ENCODE measurements around the gene RASAL1. TPM values are rescaled to one million over a fixed set of nuclear protein-coding genes. Genes with fewer than 3 reads are reported as not detected.

The RASAL1 gene
- total RNA-seq, 1 donor from 2014 or later = 53.1 TPM

DNA sequence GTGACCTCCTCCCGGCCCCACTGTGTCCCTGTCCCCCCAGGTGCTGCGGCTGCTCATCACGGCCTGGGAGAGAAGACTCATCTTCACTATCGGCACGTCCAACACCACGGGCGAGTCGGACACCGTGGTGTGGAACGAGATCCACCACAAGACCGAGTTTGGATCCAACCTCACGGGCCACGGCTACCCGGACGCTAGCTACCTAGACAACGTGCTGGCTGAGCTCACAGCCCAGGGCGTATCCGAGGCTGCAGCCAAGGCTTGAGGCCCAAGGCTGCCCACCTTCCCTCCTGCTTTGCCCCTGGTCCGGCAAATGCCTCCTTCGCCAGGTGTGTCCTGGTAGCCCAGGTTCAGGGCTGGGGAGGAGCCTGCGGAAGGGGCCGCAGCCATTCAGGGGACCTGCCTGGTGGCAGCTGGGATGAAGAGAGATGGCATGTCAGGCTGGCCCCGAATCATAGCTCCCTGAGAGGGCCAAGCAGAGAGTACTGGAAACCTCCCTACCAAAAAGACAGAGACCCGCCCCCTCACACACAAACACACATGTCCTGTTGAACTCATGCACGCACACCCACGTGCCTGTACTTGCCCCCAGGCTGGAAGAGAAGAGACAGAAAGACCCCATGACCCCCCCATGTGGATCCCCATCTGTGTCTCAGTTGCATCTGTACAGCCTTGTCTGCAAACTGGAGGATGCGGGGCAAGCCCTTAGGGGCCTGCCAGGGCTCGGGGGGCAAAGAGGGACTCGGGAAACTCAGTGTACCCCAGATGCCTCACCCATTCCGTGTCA lies 38.7 kb downstream of the RASAL1 start:
- no peak for ATAC-seq

DNA sequence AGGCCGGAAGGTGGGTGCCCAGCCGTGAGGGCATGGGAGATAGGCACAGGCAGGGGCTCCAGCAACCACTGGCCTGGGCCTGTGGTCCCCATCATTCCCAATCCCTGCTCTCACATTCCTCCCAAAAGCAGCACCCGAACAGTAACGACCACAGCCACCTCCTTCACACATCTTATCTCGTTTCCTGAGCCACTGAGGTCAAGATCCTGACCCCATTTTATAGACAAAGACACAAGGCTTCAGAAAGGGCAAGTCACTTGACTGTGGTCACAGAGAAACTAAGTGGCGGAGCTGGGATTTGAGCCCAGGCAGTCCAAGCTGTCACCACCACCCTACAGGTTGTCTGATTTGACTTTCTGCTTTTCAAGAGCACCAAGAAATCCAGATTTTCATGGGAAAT lies 40.2 kb downstream of the RASAL1 start:
- no peak for ATAC-seq

DNA sequence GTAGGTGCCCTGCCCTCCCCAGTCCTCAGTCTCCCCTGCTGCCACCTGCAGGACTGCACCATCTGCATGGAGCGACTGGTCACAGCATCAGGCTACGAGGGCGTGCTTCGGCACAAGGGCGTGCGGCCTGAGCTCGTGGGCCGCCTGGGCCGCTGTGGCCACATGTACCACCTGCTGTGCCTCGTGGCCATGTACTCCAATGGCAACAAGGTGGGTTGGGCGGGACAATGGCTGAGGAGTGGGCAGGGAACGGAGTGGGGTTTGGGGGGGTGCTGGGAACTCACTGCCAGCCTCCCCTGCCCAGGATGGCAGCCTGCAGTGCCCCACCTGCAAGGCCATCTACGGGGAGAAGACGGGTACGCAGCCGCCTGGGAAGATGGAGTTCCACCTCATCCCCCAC lies 40.8 kb downstream of the RASAL1 start:
- ATAC-seq = no peak

DNA sequence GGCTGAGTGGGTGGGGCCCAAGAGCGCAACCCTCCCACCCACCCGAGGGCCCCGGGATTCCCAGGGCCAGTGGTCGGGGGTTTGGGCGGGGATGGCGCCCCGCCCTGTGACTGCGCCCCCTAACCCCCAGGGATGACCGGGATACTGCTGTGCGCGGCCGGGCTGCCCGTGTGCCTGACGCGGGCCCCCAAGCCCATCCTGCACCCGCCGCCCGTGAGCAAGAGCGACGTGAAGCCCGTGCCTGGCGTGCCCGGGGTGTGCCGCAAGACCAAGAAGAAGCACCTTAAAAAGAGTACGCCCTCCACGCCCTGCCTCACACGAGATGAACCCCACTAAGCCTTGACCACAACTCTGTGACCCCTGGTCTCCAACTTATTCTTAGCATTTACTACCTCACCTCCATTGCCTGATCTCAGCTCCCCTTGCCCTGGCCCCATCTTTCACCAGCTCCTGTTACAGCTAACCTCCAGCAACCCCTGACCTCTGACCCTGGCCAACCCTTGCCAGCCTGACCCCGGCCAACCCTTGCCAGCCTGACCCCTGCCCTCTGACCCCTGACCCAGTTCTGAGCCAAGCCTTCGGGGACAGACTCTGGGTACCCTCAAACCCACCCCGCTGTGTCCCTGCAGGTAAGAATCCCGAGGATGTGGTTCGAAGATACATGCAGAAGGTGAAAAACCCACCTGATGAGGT lies 42.0 kb downstream of the RASAL1 start:
- no peak for ATAC-seq

DNA sequence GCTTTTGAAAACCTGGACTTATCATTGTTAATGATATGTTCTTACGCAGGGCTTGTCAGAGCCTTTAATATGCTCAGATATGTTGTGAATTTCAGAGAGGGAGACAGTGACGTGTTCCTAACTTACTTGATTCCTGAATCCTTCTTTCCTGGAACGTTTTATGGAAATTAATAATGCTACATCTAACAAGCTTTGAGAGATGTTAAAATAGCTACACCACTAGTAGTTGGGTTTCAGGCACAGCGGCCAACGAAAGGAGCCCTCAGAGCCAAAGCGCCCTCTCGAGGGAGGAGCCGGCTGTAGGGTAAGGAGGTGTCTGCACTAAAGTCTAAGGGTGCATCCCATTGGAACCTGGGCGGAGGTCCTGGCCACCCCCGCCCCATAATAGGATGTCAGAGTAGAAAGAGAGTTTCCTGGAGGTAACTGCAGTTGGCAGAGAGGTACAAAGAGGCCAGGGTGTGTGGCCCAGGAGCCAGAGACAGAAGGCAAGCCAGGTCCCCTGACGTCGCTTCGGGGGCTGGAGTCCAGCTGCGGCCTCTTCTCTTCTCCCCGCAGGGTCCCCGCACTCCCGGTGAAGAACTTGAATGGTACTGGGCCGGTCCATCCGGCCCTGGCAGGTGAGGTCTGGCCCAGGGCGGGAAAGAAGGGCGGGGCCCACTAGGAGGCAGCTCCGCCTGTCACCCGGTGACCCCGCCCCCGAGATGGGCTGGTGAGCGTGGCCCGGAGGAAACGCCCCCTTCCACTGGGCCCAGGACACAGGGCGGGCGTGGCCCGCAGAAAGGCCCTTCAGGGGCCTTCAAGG lies 42.8 kb downstream of the RASAL1 start:
- ATAC-seq = peak; percentile 76

DNA sequence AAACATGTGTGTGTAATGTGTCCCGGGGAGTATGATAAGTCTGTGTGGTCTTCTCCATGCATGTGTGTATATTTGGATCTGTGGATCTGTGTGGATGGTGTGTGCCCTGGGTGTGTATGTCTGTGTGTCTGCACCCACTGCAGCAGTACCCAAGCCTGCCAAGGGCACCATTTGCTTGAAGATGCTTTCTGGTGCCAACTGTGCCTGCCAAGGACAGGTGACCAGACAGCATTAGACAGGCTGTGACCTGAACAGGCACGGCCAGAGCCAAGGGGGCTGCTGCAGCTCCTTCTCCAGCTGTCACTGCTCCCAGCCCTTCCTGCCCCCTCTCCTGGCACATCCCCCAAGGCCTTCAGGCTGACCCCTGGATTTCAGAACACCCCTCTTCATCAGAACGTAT lies 44.1 kb downstream of the RASAL1 start:
- no peak for ATAC-seq

DNA sequence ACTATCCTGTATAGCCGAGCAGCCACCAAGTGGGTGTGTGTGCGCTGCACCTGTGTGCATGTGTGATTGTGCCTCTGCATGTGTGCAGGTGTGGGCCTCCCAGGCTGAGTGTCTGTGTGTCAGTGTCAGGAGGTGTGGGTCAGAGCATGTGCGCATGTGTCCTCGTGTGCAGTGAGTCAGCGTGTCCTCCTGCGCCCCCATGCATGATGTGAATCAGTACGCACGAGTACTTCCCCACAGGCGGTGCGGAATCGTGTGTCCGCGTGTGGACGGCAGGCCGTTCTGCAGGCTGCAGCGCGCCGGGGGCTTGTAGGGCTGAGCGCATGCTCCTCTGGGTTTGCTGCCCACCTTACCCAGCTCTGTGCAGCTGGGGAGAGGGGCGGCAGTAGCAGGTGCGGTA lies 44.8 kb downstream of the RASAL1 start:
- peak; percentile 24 for ATAC-seq

DNA sequence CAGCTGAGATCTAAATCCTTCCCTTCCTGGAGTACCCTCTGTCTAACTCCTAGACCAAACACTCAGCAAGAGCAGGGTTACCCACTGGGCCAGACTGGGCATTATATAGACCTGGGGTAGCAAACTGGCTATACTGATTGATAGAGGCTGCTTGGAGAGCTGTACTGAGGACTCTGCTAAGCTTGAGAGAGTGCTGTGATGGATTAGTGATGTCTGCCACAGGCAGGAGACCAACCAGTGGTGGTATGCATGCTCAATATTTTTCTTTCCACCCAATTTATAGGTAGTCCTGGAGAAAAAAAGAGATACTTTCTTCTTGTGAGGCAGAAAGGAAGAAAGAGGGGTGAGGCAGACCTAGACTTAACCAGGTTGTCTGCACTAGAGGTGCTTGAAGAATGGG lies 45.7 kb downstream of the RASAL1 start:
- no peak for ATAC-seq

DNA sequence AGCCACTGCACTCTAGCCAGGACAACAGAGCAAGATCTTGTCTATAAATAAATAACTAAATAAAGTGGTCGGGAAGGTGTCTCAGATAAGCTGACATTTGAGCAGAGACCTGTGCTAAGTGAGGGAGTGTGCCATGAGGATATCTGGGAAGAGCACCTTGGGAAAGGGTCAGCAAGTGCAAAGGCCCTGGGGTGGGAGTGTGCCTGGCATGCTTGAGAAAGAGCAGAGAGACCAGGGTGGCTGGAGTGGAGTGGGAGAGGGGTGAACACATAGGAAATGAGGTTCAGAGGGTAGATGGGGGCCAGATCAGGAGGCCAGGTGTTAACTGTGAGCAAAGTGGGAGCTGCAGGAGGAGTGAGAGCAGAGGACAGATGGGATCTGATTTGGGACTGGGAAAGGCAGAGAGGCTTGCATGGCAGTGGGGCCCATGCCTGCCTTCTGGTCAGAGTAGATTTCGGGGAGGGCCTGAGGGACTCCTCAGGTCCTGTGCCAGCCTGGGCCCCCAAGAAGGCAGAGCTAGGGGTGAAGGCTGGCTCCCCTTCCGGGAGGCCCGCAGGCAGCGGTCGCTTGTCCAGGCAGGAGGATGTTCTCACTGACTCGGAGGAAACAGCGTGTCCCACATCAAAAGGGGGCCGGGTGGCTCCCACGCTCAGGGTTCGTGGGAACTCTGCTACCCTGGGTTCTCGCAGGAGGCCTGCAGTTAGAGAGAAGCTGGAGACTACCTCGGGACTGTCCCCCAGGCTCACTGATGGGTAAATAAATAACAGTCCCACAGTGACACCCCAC lies 46.4 kb downstream of the RASAL1 start:
- ATAC-seq = no peak

DNA sequence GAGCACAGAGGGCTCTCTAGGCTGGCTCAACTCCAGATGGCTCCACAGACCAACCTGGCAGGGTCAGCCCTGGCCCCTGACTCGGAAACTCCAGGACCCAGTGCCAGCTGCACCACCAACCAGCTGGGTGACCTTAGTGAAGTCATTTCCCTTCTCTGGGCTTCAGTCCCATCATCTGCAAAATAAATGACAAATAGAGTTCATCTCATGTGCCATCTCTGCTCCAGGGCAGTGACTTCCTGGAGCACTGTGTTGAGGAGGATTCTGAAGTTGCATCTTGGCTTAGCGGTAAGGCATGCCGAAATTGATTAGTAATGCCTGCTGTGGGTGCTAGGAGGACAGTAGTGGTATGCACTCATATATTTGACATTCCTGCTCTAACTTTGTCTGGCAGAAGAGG lies 47.5 kb downstream of the RASAL1 start:
- ATAC-seq = no peak

DNA sequence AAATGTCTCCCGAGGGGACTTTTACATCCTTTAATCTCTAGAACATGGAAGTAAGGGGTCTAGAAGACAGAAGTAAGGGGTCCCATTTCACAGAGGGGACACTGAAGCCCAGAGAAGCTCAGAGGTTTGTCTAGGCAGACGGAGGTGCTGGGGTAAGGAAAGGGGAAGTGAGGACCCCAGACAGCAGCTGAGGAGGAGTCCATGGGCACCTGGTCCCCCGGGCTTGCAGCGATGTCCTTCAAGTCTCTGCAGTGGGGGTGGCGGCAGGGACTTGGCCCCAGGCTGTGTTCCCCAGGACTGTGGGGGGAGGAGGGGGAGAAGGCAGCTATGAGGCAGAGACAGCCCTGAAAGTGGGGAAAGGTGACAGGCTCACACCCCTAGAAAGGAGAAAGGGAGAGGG lies 48.4 kb downstream of the RASAL1 start:
- ATAC-seq = no peak

DNA sequence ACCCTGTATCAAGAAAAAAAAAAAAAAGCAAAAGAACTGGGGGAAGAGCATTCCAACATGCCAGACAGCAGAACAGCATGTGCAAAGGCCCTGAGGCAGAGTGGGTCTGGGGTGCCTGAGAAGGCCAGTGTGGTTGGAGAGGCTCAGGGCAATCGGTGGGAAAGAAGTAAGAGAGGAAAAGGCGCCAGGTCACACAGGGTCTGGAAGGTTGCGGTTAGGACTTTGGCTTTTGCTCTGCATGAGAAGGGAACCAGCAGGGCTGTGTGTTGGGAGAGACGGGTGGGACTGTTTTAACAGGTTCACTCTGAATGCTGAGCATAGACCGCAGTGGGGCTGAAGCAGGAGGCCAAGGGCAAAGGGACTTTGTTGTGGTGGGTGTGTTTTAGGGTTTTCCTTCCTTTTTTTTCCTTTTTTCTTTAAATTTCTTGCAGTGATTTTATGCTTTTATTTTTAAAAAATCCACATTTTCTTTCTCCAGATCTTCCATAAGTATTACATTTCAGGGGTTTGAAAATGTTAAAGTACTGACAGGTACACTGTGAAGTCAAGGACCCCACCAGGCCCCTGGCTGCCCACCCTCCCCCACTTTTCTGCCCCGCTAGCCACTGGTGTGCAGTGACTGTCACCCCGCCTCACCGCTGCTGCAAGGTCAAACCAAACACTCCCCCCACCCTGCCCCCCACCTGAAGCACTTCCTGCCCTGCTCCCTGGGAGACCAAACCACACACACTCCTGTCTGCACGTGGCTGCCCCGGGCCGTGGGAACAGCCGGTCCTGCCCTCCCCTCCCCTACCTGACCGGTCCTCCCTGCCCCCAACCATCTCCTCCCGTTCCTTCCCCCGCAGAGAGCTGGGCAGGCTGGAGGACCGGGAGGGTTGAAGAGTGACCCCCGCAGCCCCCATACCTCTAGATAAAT lies 49.1 kb downstream of the RASAL1 start:
- ATAC-seq = no peak

DNA sequence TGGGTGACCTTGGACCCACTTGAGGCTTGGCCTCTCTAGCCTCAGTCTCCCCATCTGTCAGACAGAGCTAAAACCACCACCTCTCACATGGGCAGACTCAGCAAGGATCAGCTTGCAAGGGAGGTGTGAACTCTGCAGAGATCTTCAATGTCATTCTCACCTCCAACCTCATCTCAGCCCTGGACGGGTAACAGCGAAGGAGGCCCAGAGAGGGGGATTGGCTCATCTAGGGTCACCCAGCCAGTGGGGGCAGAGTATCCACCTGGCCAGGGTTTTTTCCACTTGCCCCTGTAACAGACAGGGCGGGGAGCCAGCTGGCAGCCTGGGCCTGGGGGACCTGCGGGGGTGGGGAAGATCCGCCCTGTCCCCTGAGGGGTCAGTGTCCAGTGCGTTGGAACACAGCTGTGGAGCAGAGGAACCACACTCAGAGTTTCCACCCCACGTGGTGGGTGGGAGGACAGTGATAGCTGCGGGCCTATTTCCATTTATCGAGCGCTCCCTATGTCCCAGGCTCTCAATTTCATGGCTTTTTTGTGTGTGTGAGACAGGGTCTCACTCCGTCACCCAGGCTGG lies 51.6 kb downstream of the RASAL1 start:
- ATAC-seq = no peak

DNA sequence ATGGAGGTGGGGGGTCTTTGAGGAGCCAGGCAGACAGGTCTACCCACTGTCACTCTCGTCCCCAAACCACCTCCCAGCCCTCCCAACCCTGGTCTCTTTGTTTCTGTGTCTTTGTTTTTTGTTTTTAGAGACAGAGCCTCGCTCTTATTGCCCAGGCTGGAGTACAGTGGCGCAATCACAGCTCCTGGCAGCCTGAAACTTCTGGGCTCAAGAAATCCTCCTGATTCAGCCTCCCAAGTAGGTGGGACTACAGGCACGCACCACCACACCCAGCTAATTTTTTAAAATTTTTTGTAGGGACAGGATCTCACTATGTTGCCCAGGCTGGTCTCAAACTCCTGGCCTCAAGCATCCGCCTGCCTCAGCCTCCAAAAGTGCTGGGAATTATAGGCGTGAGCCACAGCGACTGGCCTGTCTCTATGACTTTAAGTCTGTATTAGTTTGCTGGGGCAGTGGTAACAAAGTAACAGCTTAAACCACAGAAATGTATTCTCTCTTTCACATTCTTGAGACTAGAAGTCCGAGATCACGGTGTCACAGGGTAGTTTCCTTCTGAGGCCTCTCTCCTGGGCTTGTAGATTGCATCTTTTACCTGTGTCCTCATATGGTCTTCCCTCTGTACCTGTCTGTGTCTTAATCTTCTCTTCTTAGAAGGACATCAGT lies 52.9 kb downstream of the RASAL1 start:
- no peak for ATAC-seq

DNA sequence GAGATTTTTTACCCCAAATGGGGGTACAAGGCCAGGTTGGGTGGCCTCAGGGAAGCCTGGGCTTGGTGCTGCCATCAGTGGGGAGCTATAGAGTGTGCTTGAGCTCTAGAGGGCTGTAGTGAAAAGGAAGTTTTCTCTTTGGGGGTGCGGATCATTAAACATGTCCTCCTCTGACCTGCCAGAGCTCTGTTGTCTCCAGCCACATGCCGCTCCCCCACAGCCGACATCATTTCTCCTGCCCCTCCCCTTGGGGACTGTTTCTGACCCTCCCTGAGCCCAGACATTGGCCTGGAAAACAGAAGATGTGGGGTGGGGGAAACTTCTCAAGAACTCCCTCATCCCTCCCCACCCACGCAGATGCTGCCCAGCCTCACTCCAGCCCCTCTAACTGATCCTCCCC lies 53.7 kb downstream of the RASAL1 start:
- ATAC-seq = no peak

DNA sequence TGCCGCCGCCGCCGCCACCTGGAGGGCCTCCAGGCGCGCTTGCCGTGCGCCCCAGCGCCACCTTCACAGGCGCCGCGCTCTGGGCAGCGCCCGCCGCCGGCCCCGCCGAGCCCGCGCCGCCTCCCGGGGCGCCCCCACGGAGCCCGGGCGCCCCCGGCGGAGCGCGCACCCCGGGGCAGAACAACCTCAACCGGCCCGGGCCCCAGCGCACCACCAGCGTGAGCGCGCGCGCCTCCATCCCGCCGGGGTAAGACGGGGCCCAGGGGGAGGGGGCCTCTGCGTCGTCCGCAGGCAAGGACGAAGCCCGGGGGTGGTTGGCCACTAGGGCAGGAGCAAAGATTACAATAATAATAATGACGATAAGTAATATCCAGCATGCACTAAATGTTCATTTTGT lies 57.7 kb downstream of the RASAL1 start:
- ATAC-seq = no peak

DNA sequence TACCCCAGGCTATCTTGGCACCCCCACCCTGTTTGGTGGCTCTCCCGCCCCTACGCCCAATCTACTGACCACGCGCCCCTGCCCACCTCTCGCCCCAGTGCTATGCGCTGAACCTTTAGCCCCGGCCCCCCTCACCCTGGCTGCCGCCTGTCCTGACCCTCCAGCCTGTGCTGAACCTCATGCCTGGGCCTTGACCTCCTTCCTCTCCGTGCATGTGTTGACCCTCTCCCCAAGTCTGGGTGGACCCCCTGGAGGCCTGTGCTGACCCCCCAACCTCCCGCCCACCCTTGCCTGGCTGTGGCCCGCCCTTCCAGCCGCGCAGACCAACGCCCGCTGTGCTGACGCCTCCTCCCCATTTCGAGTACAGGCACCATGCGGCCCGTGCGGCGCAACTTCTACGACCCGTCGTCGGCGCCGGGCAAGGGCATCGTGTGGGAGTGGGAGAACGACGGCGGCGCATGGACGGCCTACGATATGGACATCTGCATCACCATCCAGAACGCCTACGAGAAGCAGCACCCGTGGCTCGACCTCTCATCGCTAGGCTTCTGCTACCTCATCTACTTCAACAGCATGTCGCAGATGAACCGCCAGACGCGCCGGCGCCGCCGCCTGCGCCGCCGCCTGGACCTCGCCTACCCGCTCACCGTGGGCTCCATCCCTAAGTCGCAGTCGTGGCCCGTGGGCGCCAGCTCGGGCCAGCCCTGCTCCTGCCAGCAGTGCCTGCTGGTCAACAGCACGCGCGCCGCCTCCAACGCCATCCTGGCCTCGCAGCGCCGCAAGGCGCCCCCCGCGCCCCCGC lies 58.3 kb downstream of the RASAL1 start:
- peak; percentile 5 for ATAC-seq

DNA sequence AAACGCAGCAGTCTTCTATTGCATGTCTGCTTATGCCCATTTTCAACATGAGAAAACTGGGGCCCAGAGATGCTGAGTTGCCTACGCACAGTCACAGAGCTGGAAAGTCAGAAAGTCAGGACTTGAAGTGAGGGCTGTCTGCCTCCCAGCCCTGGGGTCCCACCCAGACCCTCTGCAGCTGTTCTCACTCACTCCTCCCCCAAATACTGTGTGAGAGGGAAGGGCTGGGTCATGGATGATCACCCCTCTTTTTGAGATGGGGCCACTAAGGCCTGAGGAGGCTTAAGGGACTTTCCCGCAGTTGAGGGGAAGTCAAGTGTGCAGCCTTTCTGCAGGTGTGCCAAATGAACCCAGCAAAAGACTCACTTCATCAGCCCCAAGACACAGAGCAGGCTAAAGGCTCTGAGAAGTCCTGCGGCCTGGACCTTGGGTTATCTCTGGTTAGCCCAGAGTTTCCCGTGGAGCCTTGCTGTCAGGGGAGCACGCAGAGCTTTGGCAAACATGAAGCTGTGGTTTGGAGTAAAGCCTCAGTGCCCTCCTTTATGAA lies 60.4 kb downstream of the RASAL1 start:
- peak; percentile 41 for ATAC-seq

DNA sequence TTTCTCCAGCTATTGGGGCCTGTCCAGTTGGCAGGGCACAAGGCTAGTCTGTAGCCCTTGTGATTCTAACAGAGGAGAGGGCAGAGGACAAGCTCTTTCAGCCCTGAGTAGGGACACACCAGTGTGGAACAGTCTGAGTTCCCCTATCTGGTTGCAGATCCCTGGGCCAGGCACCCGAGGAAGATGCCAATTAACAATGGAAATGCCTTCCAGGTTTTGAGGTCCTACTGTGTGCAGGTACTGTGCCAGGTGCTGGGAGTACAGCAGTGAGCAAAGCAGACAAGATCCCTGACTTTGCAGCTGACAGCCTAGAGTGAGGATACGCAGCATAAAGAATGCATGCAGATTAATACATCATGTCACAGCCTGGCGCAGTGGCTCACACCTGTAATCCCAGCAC lies 62.0 kb downstream of the RASAL1 start:
- no peak for ATAC-seq
